HG03571 (cell line): ENCODE measurements around the gene TMEM106C.

ENCODE experiments used
- ATAC-seq: cut with Tn5 transposase; IDR thresholded peaks from one replicate; pipeline ENCODE4 v1.9.1; 2021; ENCODE audit not compliant: unreplicated experiment

TMEM106C gene

DNA sequence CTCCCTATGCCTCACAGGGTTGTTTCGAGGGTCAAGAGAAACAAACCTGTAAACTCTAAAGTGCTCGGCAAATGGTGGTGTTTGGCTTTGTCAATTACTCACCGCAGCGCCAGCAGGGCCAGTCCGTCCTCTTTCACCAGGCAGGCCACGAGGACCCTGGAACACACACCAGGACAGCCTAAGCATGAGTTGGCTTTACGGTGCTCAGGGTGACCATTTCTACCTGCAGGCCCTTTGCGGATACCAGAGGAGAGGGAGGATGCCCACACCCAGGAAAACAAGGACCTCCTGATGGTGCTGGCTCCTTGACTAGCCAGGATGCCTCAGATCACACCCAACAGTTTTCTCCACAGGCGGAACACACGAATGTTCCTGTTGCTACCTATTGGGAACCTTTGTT is 29.4 kb downstream of the TMEM106C start:
- no peak for ATAC-seq

DNA sequence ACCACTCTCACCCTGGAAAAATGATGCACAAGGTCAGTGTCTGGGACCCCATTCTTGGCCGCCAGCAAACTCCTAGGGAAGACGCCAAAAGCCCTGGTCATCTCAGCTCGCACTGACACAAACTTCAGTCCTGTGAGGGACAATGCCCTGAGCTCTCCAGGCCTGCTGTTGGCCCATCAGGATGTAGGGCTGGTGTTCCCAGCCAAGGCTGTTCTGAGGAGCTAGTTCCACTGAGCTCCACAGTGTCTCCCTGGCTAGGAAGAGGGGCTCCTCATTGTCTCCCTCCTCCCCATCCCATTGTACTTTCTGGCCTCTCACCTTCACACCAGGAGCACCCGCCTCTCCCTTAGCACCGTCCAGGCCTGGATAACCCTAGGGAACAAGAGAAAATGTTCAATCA is 30.1 kb downstream of the TMEM106C start:
- ATAC-seq: no peak

DNA sequence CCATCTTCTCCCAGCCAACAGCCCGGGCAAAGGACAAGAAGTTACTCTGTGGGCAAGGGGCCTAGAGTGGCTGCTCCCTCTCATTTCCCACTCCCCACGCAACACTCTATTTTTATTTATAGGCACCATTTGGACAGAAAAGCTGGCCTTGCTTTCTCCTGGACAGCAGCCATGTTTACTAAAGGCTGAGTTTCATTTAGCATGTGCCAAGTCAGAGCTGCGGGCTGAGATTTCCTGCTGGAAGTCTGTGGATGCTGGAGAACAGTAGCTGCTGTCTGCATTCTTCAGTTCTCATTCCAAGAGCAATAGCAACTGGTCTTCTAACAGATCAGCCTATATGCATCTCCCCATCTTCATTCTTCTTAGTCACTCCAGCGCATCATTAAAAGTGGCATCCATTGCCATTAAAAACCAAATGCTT is 32.6 kb downstream of the TMEM106C start:
- ATAC-seq: no peak

- no peak for ATAC-seq
Observed at GRCh38 chr12:47997321-47997720, 33.9 kb downstream of the TMEM106C start.

GRCh38 chr12:47999816-48000215 is 36.4 kb downstream of the TMEM106C start:
- ATAC-seq: no peak

DNA sequence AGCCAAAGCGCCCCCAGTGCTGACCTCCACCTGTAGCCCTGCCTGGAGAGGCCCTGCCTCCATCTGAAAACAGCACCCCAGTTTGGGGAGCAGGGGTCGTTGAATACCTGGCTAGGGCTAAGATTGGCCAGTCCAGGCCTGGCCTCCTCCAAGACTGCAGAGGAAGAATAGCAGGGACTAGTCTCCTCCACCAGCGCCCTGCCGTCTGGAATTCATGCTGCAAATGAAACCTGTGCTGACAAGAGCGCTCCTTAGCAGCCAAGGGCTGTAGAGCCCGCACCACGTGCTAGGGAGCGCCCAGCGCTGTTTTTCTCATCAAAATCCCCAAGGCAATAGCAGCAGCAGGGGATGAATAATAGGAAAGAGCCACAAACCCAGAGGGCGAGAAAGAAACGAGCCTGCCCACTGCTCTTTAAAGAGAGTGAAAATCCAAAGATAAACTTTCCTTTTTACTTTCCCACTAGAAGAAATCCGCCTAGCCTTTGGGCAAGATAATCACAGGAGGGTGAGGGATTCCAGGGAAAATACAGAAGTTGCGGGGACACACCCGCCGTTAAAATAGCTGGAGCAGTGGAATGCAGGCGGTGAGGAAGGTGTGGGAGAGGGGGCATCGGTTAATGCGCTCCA is 37.6 kb downstream of the TMEM106C start:
- ATAC-seq: no peak

DNA sequence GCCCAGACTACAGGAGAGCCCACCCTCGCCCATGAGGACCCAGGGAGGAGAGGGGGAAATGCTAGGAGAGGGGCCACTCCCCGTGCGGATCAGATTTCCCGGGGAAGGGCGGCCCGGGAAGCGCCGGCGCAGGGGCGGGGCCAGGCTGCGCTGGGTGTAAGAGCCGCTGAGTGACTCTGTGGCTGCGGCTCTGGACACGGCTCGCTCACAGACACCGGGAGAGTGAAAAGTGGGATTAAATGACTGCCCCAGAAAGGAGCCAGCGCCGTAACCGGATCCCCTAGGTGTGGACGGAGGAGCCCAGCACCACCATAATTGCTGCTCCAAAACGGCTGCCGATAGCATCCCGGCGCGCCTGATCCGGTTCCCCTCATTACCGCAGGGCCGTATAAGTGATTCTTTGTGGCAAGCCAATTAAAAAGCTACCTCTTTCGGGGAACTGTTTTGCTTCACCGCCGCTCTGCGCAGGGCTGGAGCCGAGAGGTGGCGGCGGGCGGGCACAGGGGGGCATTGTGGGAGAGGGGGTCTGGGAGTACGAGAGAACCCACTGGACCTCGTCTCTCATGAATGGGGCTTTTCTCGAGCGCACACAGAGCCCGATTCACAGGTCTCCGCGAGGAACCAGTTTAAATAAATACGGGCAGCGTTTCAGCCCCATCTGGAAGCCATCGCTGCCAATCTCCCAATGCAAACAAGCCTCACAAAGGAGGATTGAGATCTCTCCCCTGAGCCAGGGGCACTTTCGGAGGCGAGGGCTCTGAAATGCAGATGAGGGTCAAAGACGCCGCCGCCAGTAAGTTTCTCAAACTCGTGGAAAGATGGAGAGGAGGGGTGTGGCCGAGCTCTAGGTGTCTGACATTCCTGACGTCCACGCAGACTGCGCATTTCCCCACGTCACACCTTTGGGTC is 38.4 kb downstream of the TMEM106C start:
- ATAC-seq: no peak

DNA sequence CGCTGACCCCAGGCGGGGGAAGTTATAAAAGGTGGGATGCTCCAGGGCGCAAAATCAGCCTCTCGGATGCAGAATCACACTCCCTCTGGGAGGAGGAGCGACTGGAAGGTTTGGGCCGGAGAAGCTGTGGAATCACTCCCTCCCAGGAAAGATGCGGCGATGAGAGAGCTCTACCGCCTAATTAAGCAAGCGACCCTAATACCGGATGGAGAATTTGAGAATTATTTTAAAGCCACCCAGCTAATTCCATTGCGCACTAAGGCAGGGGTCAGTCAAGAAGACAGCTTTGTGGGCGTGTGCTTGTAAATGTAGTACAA is 39.0 kb downstream of the TMEM106C start:
- ATAC-seq: no peak

DNA sequence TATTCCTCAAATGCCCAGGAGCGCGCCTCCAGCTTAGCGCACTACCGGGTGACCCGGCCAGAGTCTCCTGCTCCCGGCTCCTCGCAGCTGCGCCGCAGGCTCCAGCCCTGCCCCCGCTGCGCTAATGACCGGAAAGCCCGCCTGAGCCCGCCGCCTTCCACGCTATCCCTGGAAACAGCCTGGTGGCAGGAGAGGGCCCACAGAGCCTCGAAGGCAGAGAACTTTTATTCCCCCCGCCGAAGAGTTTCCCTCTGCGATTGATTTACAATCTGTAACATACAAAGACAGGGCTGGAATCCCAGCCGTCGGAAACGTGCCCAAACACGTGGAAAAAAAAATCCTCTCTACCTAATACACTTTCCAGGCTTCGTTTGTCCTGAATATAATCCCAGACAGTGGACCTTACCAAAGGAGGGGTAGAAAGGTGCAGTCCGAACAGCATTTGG is 39.4 kb downstream of the TMEM106C start:
- ATAC-seq: no peak

GRCh38 chr12:48003226-48004052 is 40.0 kb downstream of the TMEM106C start:
- ATAC-seq: no peak

DNA sequence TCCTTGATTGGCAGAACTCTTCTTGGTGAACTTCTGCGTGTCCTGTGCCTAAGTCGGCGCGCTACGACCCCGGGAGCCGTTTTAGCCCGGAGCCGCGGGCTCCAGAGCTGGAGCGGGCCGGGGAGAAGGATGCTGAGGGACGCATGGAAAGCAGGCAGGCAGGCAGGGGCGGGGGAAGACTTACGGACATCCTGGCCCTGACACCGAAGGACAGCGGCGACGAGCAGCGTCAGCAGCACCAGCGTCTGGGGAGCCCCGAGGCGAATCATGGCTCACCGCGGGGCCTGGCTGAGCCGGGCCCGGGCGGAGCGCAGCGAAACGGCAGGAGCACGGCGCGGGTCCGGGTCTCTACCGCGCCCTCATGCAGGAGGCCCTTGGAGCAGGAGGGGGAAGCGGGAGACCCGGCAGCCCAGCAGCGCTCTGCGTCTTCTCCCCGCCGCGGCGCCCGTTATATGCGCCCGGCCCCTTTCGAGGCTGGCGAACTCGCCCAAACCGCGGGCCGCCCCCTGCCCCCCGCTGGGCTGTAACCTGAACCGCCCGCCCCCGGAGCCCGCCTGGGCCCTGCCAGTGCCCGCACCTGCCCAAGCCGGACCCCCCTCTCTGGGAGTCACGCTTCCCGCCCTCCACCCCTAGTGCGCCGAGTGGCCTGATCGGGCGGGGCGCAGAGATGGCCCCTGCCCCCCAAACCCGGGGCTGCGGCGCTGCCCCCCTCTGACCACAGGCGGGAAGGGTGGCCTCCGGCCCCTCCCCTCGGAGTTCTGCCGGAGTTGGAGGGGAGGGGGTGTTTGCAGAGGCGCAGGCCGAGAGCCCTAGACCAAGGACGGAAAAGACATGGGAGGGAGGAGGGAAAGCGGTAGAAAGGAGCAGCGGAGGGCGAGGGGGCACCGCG is 40.9 kb downstream of the TMEM106C start, which contains the start of gene COL2A1:
TSS of gene COL2A1 (minus strand) at position 424 of the 889 bp plus-strand sequence. CDS start at position 269, 155 bp downstream.
- ATAC-seq: no peak

- no peak for ATAC-seq
Observed at GRCh38 chr12:48005001-48005749, 41.8 kb downstream of the TMEM106C start.

DNA sequence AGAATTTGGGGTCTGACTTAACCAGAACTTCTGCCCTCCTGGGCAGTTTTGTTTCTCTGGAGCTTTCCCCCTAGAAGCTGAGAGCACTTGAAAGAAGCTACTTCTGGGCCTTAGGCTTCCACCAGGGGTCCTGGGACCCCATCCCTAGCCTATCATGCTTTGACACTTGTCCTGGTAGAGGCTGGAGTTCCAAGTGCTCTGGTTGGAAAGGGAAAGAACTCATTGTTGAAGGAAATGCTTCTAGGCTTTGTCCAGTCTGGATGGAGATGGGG is 42.3 kb downstream of the TMEM106C start:
- no peak for ATAC-seq

- ATAC-seq: no peak
Observed at GRCh38 chr12:48007206-48007605, 43.8 kb downstream of the TMEM106C start.

GRCh38 chr12:48008349-48008748 is 45.0 kb downstream of the TMEM106C start:
- no peak for ATAC-seq

- no peak for ATAC-seq
Observed at GRCh38 chr12:48008950-48009349, 45.6 kb downstream of the TMEM106C start.

DNA sequence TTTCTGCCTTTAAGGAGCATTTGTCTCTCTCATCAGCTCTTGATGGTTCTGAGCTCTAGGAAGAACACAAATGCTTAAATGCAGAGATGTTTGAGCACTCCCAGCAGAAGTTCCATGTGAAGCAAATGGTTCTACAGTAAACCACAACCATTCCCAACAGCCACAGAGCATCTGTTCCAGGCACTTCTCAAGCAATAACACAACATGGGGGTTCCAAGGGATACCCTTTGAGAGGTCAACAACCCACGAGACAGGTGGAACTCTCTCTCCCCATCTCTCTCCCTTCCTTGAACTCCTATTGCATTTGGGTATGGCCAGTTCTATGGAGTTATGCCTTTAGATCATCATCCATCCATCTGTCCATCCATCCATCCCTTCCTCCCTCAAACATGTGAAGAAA is 46.1 kb downstream of the TMEM106C start:
- no peak for ATAC-seq

DNA sequence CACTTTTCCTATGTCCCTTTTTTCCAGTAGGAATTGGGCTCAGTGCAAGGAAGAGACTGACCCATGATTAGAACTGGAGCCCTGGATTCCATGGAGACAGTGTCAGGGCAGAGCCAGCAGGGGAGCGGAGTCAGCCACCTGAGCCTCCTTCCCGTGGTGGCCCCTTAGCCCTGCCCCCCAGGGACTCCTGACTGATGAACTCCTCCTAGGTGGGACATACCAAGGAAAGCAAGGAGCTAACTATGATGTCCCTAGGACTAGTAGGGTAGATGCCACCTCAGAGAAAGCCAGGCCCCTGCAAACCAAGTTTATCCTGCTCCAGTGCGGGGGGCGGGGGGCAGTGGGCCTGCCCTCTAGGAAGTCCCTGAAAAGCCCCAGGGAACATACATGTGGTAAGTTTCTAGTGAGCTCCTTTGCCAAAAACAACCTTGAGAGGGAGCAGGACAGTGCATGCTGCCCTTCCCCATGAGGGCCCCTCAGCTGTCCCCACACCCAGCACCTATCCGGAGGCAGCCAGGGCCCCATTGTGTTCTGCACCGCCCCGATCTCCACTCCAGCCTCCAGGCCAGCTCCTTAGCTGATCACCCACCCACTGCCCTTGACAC is 47.1 kb downstream of the TMEM106C start:
- ATAC-seq: no peak

GRCh38 chr12:48012070-48012469 is 48.7 kb downstream of the TMEM106C start:
- no peak for ATAC-seq

- no peak for ATAC-seq
Observed at GRCh38 chr12:48013287-48013686, 49.9 kb downstream of the TMEM106C start.
